ENCODE results near the gene TMCC3. TPM values are rescaled to one million over a fixed set of nuclear protein-coding genes. Genes with fewer than 3 reads are reported as not detected.
"Not testable (repeated sequence)": the region's sequence is repeated elsewhere in the genome, so short reads cannot be mapped to it uniquely, and the experiment has no call there.

Gene TMCC3
- total RNA-seq, 1 experiment from 2014 or later, result 19.9 TPM

DNA sequence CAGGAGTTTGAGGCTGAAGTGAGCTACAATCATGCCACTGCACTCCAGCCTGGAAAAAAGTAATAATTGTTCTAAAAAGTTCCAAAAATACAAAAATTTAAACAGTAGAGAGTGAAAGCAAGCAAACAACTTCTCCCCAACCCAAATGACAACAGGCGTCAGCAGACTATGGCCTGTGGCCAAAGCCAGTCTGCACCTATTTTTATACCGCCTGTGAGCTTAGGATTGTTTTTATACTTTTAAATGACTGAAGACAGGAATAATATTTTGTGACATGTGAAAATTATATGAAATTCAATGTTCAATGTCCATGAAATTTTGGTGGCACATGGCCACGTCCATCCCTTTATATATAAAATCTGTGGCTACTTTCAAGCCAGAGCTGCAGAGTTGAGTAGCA, 48.2 kb upstream of the TMCC3 start:
- Histone ChIP-seq H3K9me3 (ENCODE audit: insufficient read depth, low read depth) (no peaks in the 10 kb centered on the region), H3K4me3 (no peak overlapping the region), H4K20me1 (ENCODE audit: insufficient read depth) (no peaks in the 10 kb centered on the region), H3K36me3 (ENCODE audit: low read depth) (no peaks in the 10 kb centered on the region), H3K9me2 (ENCODE audit: insufficient read depth) (no peaks in the 10 kb centered on the region), H2AFZ (no peak overlapping the region), H3K27ac (no peak overlapping the region), H3K4me2 (no peak overlapping the region), H3K79me2 (ENCODE audit: low read depth) (no peaks in the 10 kb centered on the region), H3K27me3 (ENCODE audit: insufficient read depth, low read depth) (no peaks in the 10 kb centered on the region), H3F3A (ENCODE audit: insufficient read depth, low read depth) (no peaks in the 10 kb centered on the region), H3K4me1 (replicated peaks; ENCODE audit: insufficient read depth) (peaks cover 9% of the 10 kb centered on the region; the same call in 1 of the 2 replicates)
- intact Hi-C loops (cut with micrococcal nuclease; ENCODE audit: unreplicated experiment), result no loop called here
- no TSS peak for BruUV-seq (replicated peaks)
- TF ChIP-seq CTCF (conservative IDR thresholded peaks at IDR 0.05) (no peak), EZH2 (IDR thresholded peaks at IDR 0.05; ENCODE audit: low read depth) (no peak)
- POLR2A ChIA-PET (ENCODE audit: unreplicated experiment), result no interaction called here
- CTCF ChIA-PET, result interaction anchor here (0.6 kb wide), 1 partner anchor 94 kb away, joined by 4 read pairs; no protein-coding TSS in a partner anchor
- DNase-seq, result no peak

DNA sequence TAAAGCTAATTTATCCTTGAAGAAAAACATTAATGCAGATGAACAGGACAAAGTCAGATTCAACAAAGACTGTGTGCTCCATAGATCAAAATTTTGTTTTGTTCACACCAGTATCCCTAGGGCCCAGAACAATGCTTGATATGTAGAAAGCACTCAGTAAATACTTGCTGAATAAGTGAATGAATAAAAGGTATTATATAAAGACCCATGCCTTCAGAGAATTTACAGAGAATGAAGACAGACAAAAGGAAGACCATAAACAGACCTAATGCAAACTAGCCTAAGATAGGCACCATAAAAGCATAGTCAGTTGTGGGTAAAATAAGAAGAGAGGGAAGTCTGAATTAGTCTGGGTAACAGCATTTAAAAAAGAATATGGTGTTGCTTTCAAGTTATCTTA, 47.3 kb upstream of the TMCC3 start:
- H3K36me3 ChIP-seq (ENCODE audit: low read depth), result no peaks in the 10 kb centered on the region
- CTCF ChIA-PET, result no interaction called here
- no peak overlapping the region for H2AFZ ChIP-seq
- H3K79me2 ChIP-seq (ENCODE audit: low read depth), result no peaks in the 10 kb centered on the region
- no peaks in the 10 kb centered on the region for H3F3A ChIP-seq (ENCODE audit: insufficient read depth, low read depth)
- H3K4me2 ChIP-seq, result no peak overlapping the region
- H3K9me3 ChIP-seq (ENCODE audit: insufficient read depth, low read depth), result no peaks in the 10 kb centered on the region
- TF ChIP-seq EZH2 (IDR thresholded peaks at IDR 0.05; ENCODE audit: low read depth) (no peak), CTCF (conservative IDR thresholded peaks at IDR 0.05) (no peak)
- H3K27me3 ChIP-seq (ENCODE audit: insufficient read depth, low read depth), result no peaks in the 10 kb centered on the region
- H4K20me1 ChIP-seq (ENCODE audit: insufficient read depth), result no peaks in the 10 kb centered on the region
- H3K4me1 ChIP-seq (replicated peaks; ENCODE audit: insufficient read depth), result 0 out of 2 replicates have a peak, but pooled peaks cover 9% of the 10 kb centered on the region
- H3K27ac ChIP-seq, result no peak overlapping the region
- POLR2A ChIA-PET (ENCODE audit: unreplicated experiment), result no interaction called here
- no peak overlapping the region for H3K4me3 ChIP-seq
- intact Hi-C loops (cut with micrococcal nuclease; ENCODE audit: unreplicated experiment), result no loop called here
- H3K9me2 ChIP-seq (ENCODE audit: insufficient read depth), result no peaks in the 10 kb centered on the region
- BruUV-seq (replicated peaks), result no TSS peak
- no peak for DNase-seq

DNA sequence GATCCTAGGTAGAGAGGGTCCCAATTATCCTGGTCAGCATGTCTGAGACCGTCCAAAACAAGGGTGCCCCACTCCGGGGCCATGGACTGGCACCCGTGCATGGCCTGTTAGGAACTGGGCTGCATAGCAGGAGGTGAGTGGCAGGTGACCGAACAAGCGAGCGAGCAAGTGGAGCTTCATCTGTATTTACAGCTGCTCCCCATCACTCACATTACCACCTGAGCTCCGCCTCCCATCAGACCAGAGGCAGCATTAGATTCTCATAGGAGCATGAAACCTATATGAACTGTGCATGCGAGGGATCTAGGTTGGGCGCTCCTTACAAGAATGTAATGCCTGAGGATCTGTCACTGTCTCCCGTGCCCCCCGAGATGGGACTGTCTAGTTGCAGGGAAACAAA, 44.4 kb upstream of the TMCC3 start:
- ChIA-PET CTCF (no interaction called here), POLR2A (ENCODE audit: unreplicated experiment) (no interaction called here)
- Histone ChIP-seq H4K20me1 (ENCODE audit: insufficient read depth) (no peaks in the 10 kb centered on the region), H3K9me3 (ENCODE audit: insufficient read depth, low read depth) (no peaks in the 10 kb centered on the region), H3K4me1 (replicated peaks; ENCODE audit: insufficient read depth) (0 out of 2 replicates have a peak, but pooled peaks cover 3% of the 10 kb centered on the region), H3K27me3 (ENCODE audit: insufficient read depth, low read depth) (no peaks in the 10 kb centered on the region), H3K36me3 (ENCODE audit: low read depth) (no peaks in the 10 kb centered on the region), H3K9me2 (ENCODE audit: insufficient read depth) (no peaks in the 10 kb centered on the region), H3K27ac (no peak overlapping the region), H2AFZ (no peak overlapping the region), H3F3A (ENCODE audit: insufficient read depth, low read depth) (no peaks in the 10 kb centered on the region), H3K79me2 (ENCODE audit: low read depth) (no peaks in the 10 kb centered on the region), H3K4me3 (no peak overlapping the region), H3K4me2 (no peak overlapping the region)
- BruUV-seq (replicated peaks), result no TSS peak
- intact Hi-C loops (cut with micrococcal nuclease; ENCODE audit: unreplicated experiment), result no loop called here
- TF ChIP-seq EZH2 (IDR thresholded peaks at IDR 0.05; ENCODE audit: low read depth) (no peak), CTCF (conservative IDR thresholded peaks at IDR 0.05) (no peak)
- DNase-seq, result no peak

- H3K4me2 ChIP-seq; H4K20me1 ChIP-seq (ENCODE audit: insufficient read depth); H3K4me1 ChIP-seq (replicated peaks; ENCODE audit: insufficient read depth); H3K9me3 ChIP-seq (ENCODE audit: insufficient read depth, low read depth); H3K4me3 ChIP-seq; H3K79me2 ChIP-seq (ENCODE audit: low read depth); H3K27me3 ChIP-seq (ENCODE audit: insufficient read depth, low read depth); H3K27ac ChIP-seq; CTCF ChIA-PET; H3K36me3 ChIP-seq (ENCODE audit: low read depth); POLR2A ChIA-PET (ENCODE audit: unreplicated experiment); BruUV-seq (replicated peaks); intact Hi-C loops (cut with micrococcal nuclease; ENCODE audit: unreplicated experiment); H3F3A ChIP-seq (ENCODE audit: insufficient read depth, low read depth); H2AFZ ChIP-seq; H3K9me2 ChIP-seq (ENCODE audit: insufficient read depth); DNase-seq: not testable (repeated sequence)
These were observed 42.5 kb upstream of the TMCC3 start for GRCh38 chr12:94692826-94693225.
